DND-41 (cell line): ENCODE results near the gene BCL6.

Experiments
- ATAC-seq: fragments of 200-7000 bp; cut with Tn5 transposase; 3 replicates; pipeline ENCODE4 v1.9.1; 2021; ENCODE audit warnings: low read depth; ENCODE audit not compliant: insufficient read depth
- DNase-seq: peaks from one replicate; pipeline ENCODE4 v3.0.0-alpha.2; 2020
- H2AFZ ChIP-seq: 2 replicates; pipeline ENCODE4 v1.6.0; 2012; ENCODE audit warnings: low read depth, low read length
- H3K27ac ChIP-seq: 2 replicates; pipeline ENCODE4 v1.5.1; 2012; ENCODE audit warnings: low read length, inconsistent platforms
- H3K27me3 ChIP-seq: fragments of 200-600 bp; sonication (generic); 2 replicates; pipeline ENCODE4 v1.6.0; 2012; ENCODE audit warnings: low read length, mild to moderate bottlenecking, inconsistent platforms; ENCODE audit not compliant: insufficient read depth, poor library complexity
- H3K36me3 ChIP-seq: 2 replicates; pipeline ENCODE4 v1.5.1; 2012; ENCODE audit warnings: low read length, inconsistent platforms; ENCODE audit not compliant: insufficient read depth
- H3K4me1 ChIP-seq: 2 replicates; pipeline ENCODE4 v1.5.1; 2012; ENCODE audit warnings: mild to moderate bottlenecking, low read length; ENCODE audit not compliant: insufficient read depth
- H3K4me2 ChIP-seq: 2 replicates; pipeline ENCODE4 v1.6.0; 2012; ENCODE audit warnings: mild to moderate bottlenecking, moderate library complexity, low read length, inconsistent platforms; ENCODE audit not compliant: insufficient read depth
- H3K4me3 ChIP-seq, 2 experiments: fragments of 200-600 bp in 1 of 2; shearing (Covaris generic) in 1 of 2; 2 replicates each; pipeline ENCODE4 v1.5.1; 2012 to 2016; ENCODE audit warnings: inconsistent platforms in 2 of 2, low read length in 2 of 2, mild to moderate bottlenecking in 2 of 2, low read depth in 1 of 2, moderate library complexity in 1 of 2
- H3K79me2 ChIP-seq: 2 replicates; pipeline ENCODE4 v1.6.0; 2012; ENCODE audit warnings: low read length, inconsistent platforms; ENCODE audit not compliant: insufficient read depth
- H3K9ac ChIP-seq: 2 replicates; pipeline ENCODE4 v1.6.0; 2012; ENCODE audit warnings: low read depth, mild to moderate bottlenecking, inconsistent platforms, low read length, moderate library complexity
- H3K9me3 ChIP-seq: 2 replicates; pipeline ENCODE4 v1.5.1; 2012; ENCODE audit warnings: low read length, moderate library complexity, mild to moderate bottlenecking, inconsistent platforms; ENCODE audit not compliant: insufficient read depth, severe bottlenecking
- H4K20me1 ChIP-seq: 2 replicates; pipeline ENCODE4 v1.6.0; 2012; ENCODE audit warnings: low read length; ENCODE audit not compliant: insufficient read depth
- CTCF ChIP-seq: IDR thresholded peaks from 2 replicates; pipeline ENCODE4 v1.5.1; 2012; ENCODE audit warnings: borderline replicate concordance, low read length, moderate library complexity, mild to moderate bottlenecking; ENCODE audit not compliant: poor library complexity, severe bottlenecking; ENCODE audit errors: extremely low read depth
- EZH2 ChIP-seq: IDR thresholded peaks from 3 replicates; pipeline ENCODE4 v1.6.1; 2012; ENCODE audit warnings: borderline replicate concordance, low read depth, mild to moderate bottlenecking, moderate library complexity, low read length, inconsistent platforms; ENCODE audit not compliant: severe bottlenecking

BCL6 gene

GRCh38 chr3:187728248-187728647 lies 17.0 kb downstream of the BCL6 start:
- no peaks in the 10 kb centered on the region for H4K20me1 ChIP-seq
- H3K9ac ChIP-seq, result no peak overlapping the region
- H3K27me3 ChIP-seq, result no peaks in the 10 kb centered on the region
- no peak for DNase-seq
- H3K27ac ChIP-seq, result no peak overlapping the region
- no peak for ATAC-seq
- no peak overlapping the region for H2AFZ ChIP-seq
- no peaks in the 10 kb centered on the region for H3K79me2 ChIP-seq
- TF ChIP-seq CTCF, result no peak
- TF ChIP-seq EZH2, result no peak
- H3K4me3 ChIP-seq, result no peak overlapping the region
- H3K4me1 ChIP-seq, result no peaks in the 10 kb centered on the region
- H3K9me3 ChIP-seq, result no peaks in the 10 kb centered on the region
- H3K4me2 ChIP-seq, result no peak overlapping the region
- peaks cover 77% of the 10 kb centered on the region for H3K36me3 ChIP-seq

- Histone ChIP-seq H3K9me3 (no peaks in the 10 kb centered on the region), H3K4me1 (no peaks in the 10 kb centered on the region), H3K27me3 (no peaks in the 10 kb centered on the region), H3K27ac (no peak overlapping the region), H2AFZ (no peak overlapping the region), H4K20me1 (no peaks in the 10 kb centered on the region), H3K79me2 (no peaks in the 10 kb centered on the region), H3K4me2 (no peak overlapping the region), H3K4me3 (no peak overlapping the region), H3K36me3 (peaks cover 77% of the 10 kb centered on the region), H3K9ac (no peak overlapping the region)
- TF ChIP-seq CTCF, result no peak
- no peak for TF ChIP-seq EZH2
- ATAC-seq (no peak), DNase-seq (no peak)
Observed at GRCh38 chr3:187726564-187726963, 18.7 kb downstream of the BCL6 start.

- Histone ChIP-seq H3K9me3 (no peaks in the 10 kb centered on the region), H3K27ac (no peak overlapping the region), H3K9ac (no peak overlapping the region), H3K36me3 (peaks cover 80% of the 10 kb centered on the region), H3K79me2 (no peaks in the 10 kb centered on the region), H3K27me3 (no peaks in the 10 kb centered on the region), H3K4me1 (no peaks in the 10 kb centered on the region), H3K4me3 (no peak overlapping the region), H2AFZ (no peak overlapping the region), H4K20me1 (no peaks in the 10 kb centered on the region), H3K4me2 (no peak overlapping the region)
- no peak for ATAC-seq
- DNase-seq, result no peak
- no peak for TF ChIP-seq CTCF
- no peak for TF ChIP-seq EZH2
Observed at GRCh38 chr3:187725653-187726370, 19.5 kb downstream of the BCL6 start.

GRCh38 chr3:187725224-187725623 lies 20.0 kb downstream of the BCL6 start:
- H3K4me3 ChIP-seq, result no peak overlapping the region
- no peak overlapping the region for H3K27ac ChIP-seq
- H2AFZ ChIP-seq, result no peak overlapping the region
- ATAC-seq, result no peak
- peaks cover 74% of the 10 kb centered on the region for H3K36me3 ChIP-seq
- no peaks in the 10 kb centered on the region for H3K79me2 ChIP-seq
- H3K4me2 ChIP-seq, result no peak overlapping the region
- no peak overlapping the region for H3K9ac ChIP-seq
- no peak for DNase-seq
- no peaks in the 10 kb centered on the region for H3K27me3 ChIP-seq
- no peaks in the 10 kb centered on the region for H4K20me1 ChIP-seq
- no peaks in the 10 kb centered on the region for H3K4me1 ChIP-seq
- no peak for TF ChIP-seq EZH2
- no peak for TF ChIP-seq CTCF
- H3K9me3 ChIP-seq, result no peaks in the 10 kb centered on the region
